H1 (cell line): ENCODE data around the gene RNF215. TPM values are rescaled to one million over a fixed set of nuclear protein-coding genes. Genes with fewer than 3 reads are reported as not detected.

Source experiments
- BCL11A ChIP-seq, 2 experiments: IDR thresholded peaks; one replicate each; pipeline ENCODE4 v1.6.1; 2011; ENCODE audit warnings: low read depth in 2 of 2, low read length in 2 of 2, mild to moderate bottlenecking in 2 of 2
- GTF2F1 ChIP-seq: IDR thresholded peaks from 2 replicates; pipeline ENCODE4 v1.6.1; 2012; ENCODE audit warnings: low read depth, low read length, improper control_type of control experiment, borderline replicate concordance
- JUN ChIP-seq: IDR thresholded peaks from 2 replicates; pipeline ENCODE4 v1.6.1; 2011; ENCODE audit warnings: low read depth, mild to moderate bottlenecking, improper control_type of control experiment, low read length
- NANOG ChIP-seq: IDR thresholded peaks from 2 replicates; pipeline ENCODE4 v1.6.1; 2011; ENCODE audit warnings: low read length, low read depth, mild to moderate bottlenecking, inconsistent platforms; ENCODE audit not compliant: insufficient read depth, poor library complexity, severe bottlenecking
- TAF7 ChIP-seq: optimal IDR thresholded peaks from 2 replicates; pipeline ENCODE3; 2011; ENCODE audit warnings: low read depth, mild to moderate bottlenecking, inconsistent platforms, low read length, moderate library complexity, borderline replicate concordance
- TCF12 ChIP-seq: IDR thresholded peaks from 2 replicates; pipeline ENCODE4 v1.6.1; 2011; ENCODE audit warnings: low read depth, mild to moderate bottlenecking, low read length
- polyA plus RNA-seq, 7 experiments: library from polyadenylated mRNA; depleted of rRNA in 3 of 7; stranded (reverse) in 5 of 7; unstranded in 2 of 7; fragments of >200 nt in 5 of 7; fragments of 200-250 nt in 2 of 7; gene quantifications; 1 replicate in 5 of 7; 2 replicates in 1 of 7; 4 replicates in 1 of 7; pipeline versions ENCODE4 v1.2.1 to v1.2.3, GENCODE V29; 2011 to 2013; ENCODE audit warnings: missing spikeins in 2 of 7, mixed read lengths in 2 of 7
- total RNA-seq: library from RNA; stranded (reverse); fragmentation: NEBNext Ultra II Directional; extraction: Animal tissue kit (Norgen Biotek cat#: 25700); gene quantifications from 2 replicates; pipeline ENCODE4 v1.2.1, GENCODE V29; 2021

Gene RNF215
- total and polyA plus RNA-seq, 2 of the 8 experiments (the other 6 are each of a cell fraction or from before 2014, with no cell fraction given): 13.1 to 19.0 TPM

GRCh38 chr22:30435674-30436126 is 48.5 kb upstream of the RNF215 start (continued):
- TF ChIP-seq BCL11A (IDR thresholded peaks at IDR 0.05; ENCODE audit: low read depth in 2 of 2, low read length in 2 of 2): no peak
- TF ChIP-seq TCF12: no peak
- no peak for TF ChIP-seq TAF7
- no peak for TF ChIP-seq JUN
- TF ChIP-seq GTF2F1: no peak
- TF ChIP-seq NANOG: no peak
